GM12878 (cell line): ENCODE measurements around the gene USP31.

ENCODE experiments used
- CBFB ChIP-seq: IDR thresholded peaks from 2 replicates; pipeline ENCODE4 v1.6.1; 2016; ENCODE audit warnings: antibody characterized with exemption, low read depth
- CBX5 ChIP-seq: sonication (generic); IDR thresholded peaks from 2 replicates; pipeline ENCODE4 v1.6.1; 2016; ENCODE audit warnings: low read depth, moderate library complexity, mild to moderate bottlenecking, inconsistent platforms
- CTCF ChIP-seq, 3 experiments: IDR thresholded peaks in 2 of 3; conservative IDR thresholded peaks in 1 of 3; 2 replicates each; pipeline ENCODE4 v1.5.1; 2011; ENCODE audit warnings: low read depth in 3 of 3, low read length in 3 of 3, mild to moderate bottlenecking in 3 of 3, control low read depth in 2 of 3, moderate library complexity in 2 of 3, inconsistent platforms in 1 of 3, mixed read lengths in 1 of 3; ENCODE audit not compliant: control insufficient read depth in 2 of 3, insufficient read depth in 1 of 3; ENCODE audit errors: extremely low read depth in 1 of 3
- ETV6 ChIP-seq, 2 experiments: fragments of 450-650 bp in 1 of 2; IDR thresholded peaks in 1 of 2; conservative IDR thresholded peaks in 1 of 2; 2 replicates each; pipeline ENCODE4 v1.6.1; 2014; ENCODE audit warnings: antibody characterized with exemption in 1 of 2, borderline replicate concordance in 1 of 2, low read depth in 1 of 2, mild to moderate bottlenecking in 1 of 2, moderate library complexity in 1 of 2
- FOXM1 ChIP-seq: IDR thresholded peaks from 2 replicates; pipeline ENCODE4 v1.6.1; 2012; ENCODE audit warnings: low read depth, mild to moderate bottlenecking, inconsistent platforms, low read length, moderate library complexity
- HCFC1 ChIP-seq: fragments of 150-350 bp; IDR thresholded peaks from 2 replicates; pipeline ENCODE4 v1.6.1; 2014; ENCODE audit warnings: low read length
- JUNB ChIP-seq: IDR thresholded peaks from 2 replicates; pipeline ENCODE4 v1.6.1; 2016; ENCODE audit warnings: antibody characterized with exemption, mild to moderate bottlenecking
- KDM1A ChIP-seq: fragments of 200-600 bp; sonication (generic); IDR thresholded peaks from 2 replicates; pipeline ENCODE4 v1.6.1; 2016; ENCODE audit warnings: borderline replicate concordance
- SMARCA5 ChIP-seq: fragments of 450-650 bp; IDR thresholded peaks from 2 replicates; pipeline ENCODE4 v1.6.1; 2017; ENCODE audit warnings: mild to moderate bottlenecking
- TCF12 ChIP-seq: IDR thresholded peaks from 2 replicates; pipeline ENCODE4 v1.6.1; 2011; ENCODE audit warnings: low read depth, mild to moderate bottlenecking, low read length
- USF2 ChIP-seq: IDR thresholded peaks from 2 replicates; pipeline ENCODE4 v1.6.1; 2011; ENCODE audit warnings: low read depth, low read length, improper control_type of control experiment, borderline replicate concordance
- ZNF24 ChIP-seq: fragments of 450-650 bp; IDR thresholded peaks from 2 replicates; pipeline ENCODE4 v1.6.1; 2017; ENCODE audit warnings: antibody characterized with exemption, mild to moderate bottlenecking
- ZZZ3 ChIP-seq: IDR thresholded peaks from 2 replicates; pipeline ENCODE4 v1.6.1; 2011; ENCODE audit warnings: low read depth; ENCODE audit not compliant: control insufficient read depth, insufficient read length

GRCh38 chr16:23160082-23160481 lies 10.8 kb upstream of the USP31 start:
- TF ChIP-seq CTCF (IDR thresholded peaks at IDR 0.05 in 2 of 3, conservative IDR thresholded peaks at IDR 0.05 in 1 of 3; ENCODE audit: control insufficient read depth in 2 of 3, extremely low read depth in 1 of 3, insufficient read depth in 1 of 3, low read depth in 3 of 3, low read length in 3 of 3): no peak
- TF ChIP-seq CBX5: no peak
- TF ChIP-seq TCF12: no peak
- no peak for TF ChIP-seq HCFC1
- TF ChIP-seq USF2: no peak
- no peak for TF ChIP-seq JUNB
- no peak for TF ChIP-seq FOXM1
- TF ChIP-seq KDM1A: no peak
- TF ChIP-seq SMARCA5: no peak
- TF ChIP-seq CBFB: no peak
- TF ChIP-seq ZZZ3: no peak
- TF ChIP-seq ZNF24: no peak
- no peak for TF ChIP-seq ETV6 (conservative IDR thresholded peaks at IDR 0.05 in 1 of 2, IDR thresholded peaks at IDR 0.05 in 1 of 2; ENCODE audit: borderline replicate concordance in 1 of 2, low read depth in 1 of 2)
